Activated naive CD4-positive, alpha-beta T cell treated with anti-CD3 and anti-CD28 coated beads, Interleukin-2, amount 50 U/mL, for 24 hours (primary cell): Measurements from ENCODE around the gene MRM3.
"Not testable (repeated sequence)": the region's sequence is repeated elsewhere in the genome, so short reads cannot be mapped to it uniquely, and the experiment has no call there.

ENCODE experiments used
- H3K27ac Mint-ChIP-seq: one replicate; pipeline ENCODE4 v1.8.0; 2021; ENCODE audit warnings: mild to moderate bottlenecking, mixed read lengths
- H3K27me3 Mint-ChIP-seq: one replicate; pipeline ENCODE4 v1.8.0; 2021; ENCODE audit warnings: mixed read lengths
- H3K36me3 Mint-ChIP-seq: one replicate; pipeline ENCODE4 v1.8.0; 2021; ENCODE audit warnings: mixed read lengths
- H3K4me1 Mint-ChIP-seq: one replicate; pipeline ENCODE4 v1.8.0; 2021; ENCODE audit warnings: mixed read lengths
- H3K4me3 Mint-ChIP-seq: one replicate; pipeline ENCODE4 v1.8.0; 2021; ENCODE audit warnings: mild to moderate bottlenecking, mixed read lengths
- H3K9me3 Mint-ChIP-seq: one replicate; pipeline ENCODE4 v1.8.0; 2021; ENCODE audit warnings: mixed read lengths

Gene MRM3

GRCh38 chr17:781805-782731 lies at the start of gene MRM3, which contains the start of gene GLOD4:
Gene MRM3 (plus strand): TSS chr17:782353. CDS start chr17:782379, 26 bp downstream.
Gene GLOD4 (minus strand): TSS chr17:782280. CDS start chr17:782255, 25 bp downstream.
- no peaks in the 10 kb centered on the region for H3K27me3 Mint-ChIP-seq
- peak within 1 kb of the TSS; percentile 94 for H3K27ac Mint-ChIP-seq
- H3K9me3 Mint-ChIP-seq = no peaks in the 10 kb centered on the region
- H3K4me1 Mint-ChIP-seq = peaks cover 40% of the 10 kb centered on the region
- H3K36me3 Mint-ChIP-seq = peaks cover 6% of the 10 kb centered on the region
- peak within 1 kb of the TSS; percentile 98 for H3K4me3 Mint-ChIP-seq

DNA sequence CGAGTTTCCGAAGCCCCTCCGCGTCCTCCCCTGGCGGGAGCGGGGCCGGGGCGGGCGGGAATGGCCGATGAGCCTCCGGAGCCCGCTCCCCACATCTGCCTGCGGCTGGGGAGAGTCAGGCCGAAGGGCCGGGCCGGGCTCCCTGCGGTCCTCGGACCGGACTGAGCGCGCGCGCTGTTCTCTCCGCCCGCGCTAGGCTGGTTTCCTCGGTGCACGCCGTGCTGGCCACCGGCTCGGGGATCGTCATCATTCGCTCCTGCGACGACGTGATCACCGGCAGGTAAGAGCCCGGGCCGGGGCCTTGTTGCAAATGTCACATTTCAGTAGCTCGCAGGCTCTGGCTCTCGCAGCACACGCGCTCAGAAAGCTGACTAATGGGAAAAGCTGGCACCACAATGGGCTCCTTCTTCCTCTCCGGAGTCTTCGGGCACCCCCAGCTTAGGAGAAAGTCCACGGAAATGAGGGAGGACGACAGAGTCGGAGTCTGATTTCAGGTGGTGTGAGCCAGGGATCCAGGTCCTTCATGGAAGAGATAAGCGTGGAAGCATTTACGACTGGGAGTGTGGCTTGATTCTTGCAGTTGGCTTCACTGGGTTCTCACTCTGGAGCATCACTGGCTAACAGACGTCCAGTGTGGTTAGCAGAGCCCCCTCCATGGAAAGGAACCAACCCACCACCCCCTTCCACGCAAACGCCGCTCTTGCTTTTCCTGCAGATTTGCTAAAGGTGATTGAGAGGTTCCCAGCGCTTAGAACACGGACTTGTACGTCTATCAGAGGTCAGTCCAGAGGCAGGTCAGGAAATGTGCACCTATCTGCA lies 49.0 kb upstream of the MRM3 start:
- Mint-ChIP-seq H3K4me1 (no peaks in the 10 kb centered on the region), H3K36me3 (no peaks in the 10 kb centered on the region), H3K9me3 (no peaks in the 10 kb centered on the region), H3K4me3 (peak overlapping the region; percentile 83), H3K27ac (peak overlapping the region; percentile 86), H3K27me3 (peaks cover 2% of the 10 kb centered on the region)

GRCh38 chr17:733743-734142 lies 48.4 kb upstream of the MRM3 start:
- Mint-ChIP-seq H3K9me3 (no peaks in the 10 kb centered on the region), H3K36me3 (no peaks in the 10 kb centered on the region), H3K27ac (peak overlapping the region; percentile 4), H3K4me1 (no peaks in the 10 kb centered on the region), H3K27me3 (peaks cover 2% of the 10 kb centered on the region), H3K4me3 (peak overlapping the region; percentile 83)

DNA sequence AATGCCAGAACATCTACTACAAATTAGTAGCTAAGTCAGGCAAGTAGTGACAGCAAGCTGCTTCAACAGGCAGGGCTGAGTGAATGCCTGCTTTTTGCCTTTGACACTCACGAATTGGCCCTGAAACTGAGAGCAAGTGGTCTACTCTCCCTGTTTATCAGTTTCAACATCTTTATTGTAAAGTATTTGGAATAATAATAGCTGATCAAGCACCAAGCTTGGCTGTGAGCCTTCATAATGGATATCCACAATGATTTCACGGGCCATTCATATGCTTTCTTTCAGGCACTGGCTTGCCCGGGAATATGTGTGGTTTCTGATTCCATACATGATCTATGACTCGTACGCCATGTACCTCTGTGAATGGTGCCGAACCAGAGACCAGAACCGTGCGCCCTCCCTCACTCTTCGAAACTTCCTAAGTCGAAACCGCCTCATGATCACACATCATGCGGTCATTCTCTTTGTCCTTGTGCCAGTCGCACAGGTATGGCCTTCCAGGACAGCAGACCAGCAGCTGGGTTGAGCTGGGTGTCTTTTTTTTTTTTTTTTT lies 44.5 kb upstream of the MRM3 start:
- Mint-ChIP-seq H3K4me1 (peaks cover 12% of the 10 kb centered on the region), H3K27me3 (no peaks in the 10 kb centered on the region), H3K9me3 (no peaks in the 10 kb centered on the region), H3K27ac (no peak overlapping the region), H3K4me3 (no peak overlapping the region), H3K36me3 (no peaks in the 10 kb centered on the region)

GRCh38 chr17:740240-741017 lies 41.7 kb upstream of the MRM3 start:
- Mint-ChIP-seq H3K27ac (no peak overlapping the region), H3K36me3 (peaks cover 1% of the 10 kb centered on the region), H3K9me3 (no peaks in the 10 kb centered on the region), H3K4me1 (peaks cover 26% of the 10 kb centered on the region), H3K4me3 (peak overlapping the region; percentile 17), H3K27me3 (no peaks in the 10 kb centered on the region)

GRCh38 chr17:742147-742793 lies 39.9 kb upstream of the MRM3 start:
- no peak overlapping the region for H3K27ac Mint-ChIP-seq
- peaks cover 4% of the 10 kb centered on the region for H3K36me3 Mint-ChIP-seq
- H3K4me3 Mint-ChIP-seq = no peak overlapping the region
- H3K27me3 Mint-ChIP-seq = no peaks in the 10 kb centered on the region
- no peaks in the 10 kb centered on the region for H3K9me3 Mint-ChIP-seq
- peaks cover 26% of the 10 kb centered on the region for H3K4me1 Mint-ChIP-seq

GRCh38 chr17:743139-743538 lies 39.0 kb upstream of the MRM3 start:
- H3K4me3 Mint-ChIP-seq = no peak overlapping the region
- H3K36me3 Mint-ChIP-seq = peaks cover 8% of the 10 kb centered on the region
- peaks cover 30% of the 10 kb centered on the region for H3K4me1 Mint-ChIP-seq
- no peak overlapping the region for H3K27ac Mint-ChIP-seq
- H3K27me3 Mint-ChIP-seq = no peaks in the 10 kb centered on the region
- H3K9me3 Mint-ChIP-seq = no peaks in the 10 kb centered on the region

GRCh38 chr17:744937-745336 lies 37.2 kb upstream of the MRM3 start:
- Mint-ChIP-seq H3K9me3 (no peaks in the 10 kb centered on the region), H3K36me3 (peaks cover 11% of the 10 kb centered on the region), H3K4me1 (peaks cover 43% of the 10 kb centered on the region), H3K4me3 (no peak overlapping the region), H3K27ac (no peak overlapping the region), H3K27me3 (no peaks in the 10 kb centered on the region)

DNA sequence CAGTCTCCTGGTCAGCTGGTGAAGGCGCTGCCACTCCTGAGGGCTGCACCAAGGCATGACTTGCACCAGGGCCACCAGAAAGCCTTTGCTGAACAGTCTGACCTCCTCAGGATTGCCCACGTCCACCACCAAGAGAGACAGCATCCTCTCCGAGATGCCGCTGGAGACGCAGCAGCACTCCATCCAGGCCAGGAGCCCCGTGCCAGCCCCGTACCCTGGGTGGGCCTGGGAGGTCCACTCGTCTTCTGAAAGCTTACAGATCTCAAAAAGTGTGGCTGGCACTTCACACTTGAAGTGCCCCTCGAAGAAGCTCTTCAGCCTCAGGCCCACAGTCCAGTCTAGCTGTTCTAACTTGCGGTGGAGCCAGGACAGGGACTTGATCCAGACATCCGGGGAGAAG lies 36.7 kb upstream of the MRM3 start:
- H3K4me3 Mint-ChIP-seq = no peak overlapping the region
- peaks cover 44% of the 10 kb centered on the region for H3K4me1 Mint-ChIP-seq
- no peak overlapping the region for H3K27ac Mint-ChIP-seq
- H3K9me3 Mint-ChIP-seq = no peaks in the 10 kb centered on the region
- H3K27me3 Mint-ChIP-seq = no peaks in the 10 kb centered on the region
- peaks cover 11% of the 10 kb centered on the region for H3K36me3 Mint-ChIP-seq

GRCh38 chr17:746181-746580 lies 36.0 kb upstream of the MRM3 start:
- no peaks in the 10 kb centered on the region for H3K9me3 Mint-ChIP-seq
- no peaks in the 10 kb centered on the region for H3K27me3 Mint-ChIP-seq
- peaks cover 11% of the 10 kb centered on the region for H3K36me3 Mint-ChIP-seq
- no peak overlapping the region for H3K27ac Mint-ChIP-seq
- H3K4me3 Mint-ChIP-seq = no peak overlapping the region
- peaks cover 45% of the 10 kb centered on the region for H3K4me1 Mint-ChIP-seq

DNA sequence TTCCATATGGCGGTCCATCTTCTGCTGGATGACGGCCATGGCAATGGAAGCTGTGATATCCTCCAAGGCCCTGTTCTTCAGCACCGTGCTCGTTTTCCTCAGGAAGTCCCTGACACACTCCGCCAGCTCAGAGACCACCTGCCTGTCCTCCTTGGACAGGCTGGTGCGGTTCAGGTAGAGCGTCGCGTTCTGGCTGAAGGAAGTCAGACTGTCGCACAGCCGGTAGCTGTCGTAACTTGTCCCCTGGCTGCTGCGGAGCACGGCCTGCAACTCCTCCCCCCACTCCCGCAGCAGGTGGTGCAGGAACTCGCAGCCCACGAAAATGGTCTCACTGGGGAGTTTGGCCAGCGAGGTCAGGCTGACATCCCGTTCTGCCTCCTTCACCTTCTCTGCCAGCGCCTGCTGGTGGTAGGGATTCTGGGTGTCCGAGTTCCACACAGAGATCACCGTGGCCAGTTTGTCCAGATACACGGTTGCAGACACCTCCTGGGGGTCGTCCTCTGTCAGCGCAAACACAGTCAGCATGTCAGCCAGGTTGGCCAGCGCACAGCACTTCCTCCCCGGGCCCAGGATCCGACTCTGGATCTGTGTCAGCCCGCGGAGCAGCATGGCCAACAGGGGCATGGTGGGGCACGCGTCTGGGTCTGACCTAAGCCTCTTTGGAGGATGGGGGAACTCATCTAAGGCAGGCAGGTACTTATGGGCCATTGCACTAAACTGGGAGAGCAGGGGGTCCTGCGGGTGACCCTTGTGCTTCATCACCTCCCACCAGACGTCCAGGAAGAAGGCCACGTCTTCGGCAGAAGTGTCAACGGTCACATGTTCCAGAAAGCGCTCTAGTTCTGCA lies 35.1 kb upstream of the MRM3 start:
- Mint-ChIP-seq H3K36me3 (peaks cover 15% of the 10 kb centered on the region), H3K4me3 (no peak overlapping the region), H3K9me3 (no peaks in the 10 kb centered on the region), H3K4me1 (peaks cover 47% of the 10 kb centered on the region), H3K27ac (no peak overlapping the region), H3K27me3 (no peaks in the 10 kb centered on the region)

DNA sequence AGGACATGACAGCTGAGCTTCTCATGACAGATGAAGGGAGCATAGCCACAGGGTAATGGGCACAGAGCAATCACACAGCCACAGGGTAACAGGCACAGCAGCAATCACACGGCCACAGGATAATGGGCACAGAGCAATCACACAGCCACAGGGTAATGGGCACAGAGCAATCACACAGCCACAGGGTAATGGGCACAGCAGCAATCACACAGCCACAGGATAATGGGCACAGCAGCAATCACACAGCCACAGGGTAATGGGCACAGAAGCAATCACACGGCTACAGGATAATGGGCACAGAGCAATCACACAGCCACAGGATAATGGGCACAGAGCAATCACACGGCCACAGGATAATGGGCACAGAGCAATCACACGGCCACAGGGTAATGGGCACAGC lies 33.5 kb upstream of the MRM3 start:
- Mint-ChIP-seq H3K4me3 (peak overlapping the region; percentile 53), H3K4me1 (peaks cover 46% of the 10 kb centered on the region), H3K36me3 (peaks cover 15% of the 10 kb centered on the region)
- H3K27ac Mint-ChIP-seq, H3K27me3 Mint-ChIP-seq, H3K9me3 Mint-ChIP-seq: not testable (repeated sequence)

DNA sequence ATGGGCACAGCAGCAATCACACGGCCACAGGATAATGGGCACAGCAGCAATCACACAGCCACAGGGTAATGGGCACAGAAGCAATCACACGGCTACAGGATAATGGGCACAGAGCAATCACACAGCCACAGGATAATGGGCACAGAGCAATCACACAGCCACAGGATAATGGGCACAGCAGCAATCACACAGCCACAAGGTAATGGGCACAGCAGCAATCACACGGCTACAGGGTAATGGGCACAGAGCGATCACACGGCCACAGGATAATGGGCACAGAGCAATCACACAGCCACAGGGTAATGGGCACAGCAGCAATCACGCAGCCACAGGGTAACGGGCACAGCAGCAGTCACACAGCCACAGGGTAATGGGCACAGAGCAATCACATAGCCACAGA lies 32.8 kb upstream of the MRM3 start:
- H3K9me3 Mint-ChIP-seq, H3K27me3 Mint-ChIP-seq: not testable (repeated sequence)
- Mint-ChIP-seq H3K4me1 (peaks cover 41% of the 10 kb centered on the region), H3K4me3 (peak overlapping the region; percentile 98), H3K36me3 (peaks cover 14% of the 10 kb centered on the region), H3K27ac (peak overlapping the region; percentile 66)

DNA sequence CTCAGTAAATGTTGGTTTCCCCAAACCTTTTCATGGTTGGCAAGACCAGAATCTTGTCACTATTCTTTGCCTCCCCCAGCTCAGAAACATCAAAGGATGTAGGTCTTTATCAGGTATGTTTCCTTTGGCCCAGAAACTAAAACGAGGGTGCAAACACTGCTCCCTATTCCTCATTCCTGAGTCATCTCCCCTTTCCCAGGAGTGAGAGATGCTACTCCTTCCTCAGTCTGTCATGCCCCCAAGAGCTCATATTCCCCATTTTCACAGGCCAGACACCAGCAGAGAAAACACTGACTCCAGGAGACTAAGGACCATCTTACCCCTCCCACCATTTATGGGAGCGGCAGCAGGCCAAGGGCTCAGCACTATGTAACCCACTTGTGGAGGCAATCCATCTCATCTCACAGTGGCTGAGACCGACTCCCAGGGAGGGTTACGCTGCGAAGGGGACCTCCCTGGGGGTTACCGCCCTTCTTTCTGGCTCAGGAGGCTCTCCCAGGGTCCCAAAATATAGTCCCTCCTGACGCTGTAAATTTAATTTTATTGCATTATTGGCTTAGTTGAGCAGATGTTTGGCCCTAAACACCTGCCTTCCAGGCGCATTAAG lies 31.6 kb upstream of the MRM3 start:
- no peaks in the 10 kb centered on the region for H3K9me3 Mint-ChIP-seq
- no peaks in the 10 kb centered on the region for H3K27me3 Mint-ChIP-seq
- H3K27ac Mint-ChIP-seq = peak overlapping the region; percentile 85
- H3K4me3 Mint-ChIP-seq = peak overlapping the region; percentile 98
- H3K36me3 Mint-ChIP-seq = peaks cover 13% of the 10 kb centered on the region
- peaks cover 39% of the 10 kb centered on the region for H3K4me1 Mint-ChIP-seq
